ENCODE measurements around the gene CEMIP.

- TF ChIP-seq CTCF (IDR thresholded peaks at IDR 0.05; ENCODE audit: insufficient read depth, low read depth, low read length), result no peak
- no peak for TF ChIP-seq EZH2 (IDR thresholded peaks at IDR 0.05; ENCODE audit: insufficient read depth, low read length)
Observed at GRCh38 chr15:80998251-80998650, 219.1 kb downstream of the CEMIP start.
